Measurements from ENCODE around the gene REN. TPM values are rescaled to one million over a fixed set of nuclear protein-coding genes. Genes with fewer than 3 reads are reported as not detected.

Gene REN
- total and polyA plus RNA-seq, 4 donors = 0.05 to 0.25 (median 0.15) TPM; not detected in 1

DNA sequence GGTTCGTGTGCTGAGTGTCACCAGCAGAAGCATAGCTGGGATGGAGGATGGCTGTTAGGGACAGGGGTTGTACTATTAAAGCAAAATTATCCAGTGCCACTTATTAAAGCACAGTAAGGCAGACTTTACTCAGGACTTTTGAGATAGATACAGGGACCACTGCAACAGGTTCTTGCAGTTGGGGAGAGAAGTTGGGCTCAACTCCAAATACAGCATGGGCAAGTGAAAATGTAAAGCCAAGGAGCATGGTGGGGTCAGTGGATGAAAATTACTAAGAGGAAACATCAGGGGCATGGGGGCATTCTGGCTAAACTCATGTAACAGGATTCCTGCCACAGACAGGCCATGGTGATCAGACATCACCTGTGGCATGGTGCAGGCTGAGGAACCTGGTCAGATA is 15.0 kb upstream of the REN start:
- Histone ChIP-seq H3K9me3 (ENCODE audit: control insufficient read depth in 4 of 4, low read length in 3 of 4) (no peaks in the 10 kb centered on the region), H3K9ac (ENCODE audit: low read depth in 1 of 2, low read length in 2 of 2) (no peak overlapping the region), H3K4me1 (ENCODE audit: control insufficient read depth in 4 of 4, insufficient read depth in 4 of 4, low read length in 3 of 4) (no peaks in the 10 kb centered on the region), H3K36me3 (ENCODE audit: control insufficient read depth in 4 of 4, insufficient read depth in 3 of 4, low read depth in 1 of 4, low read length in 3 of 4) (no peaks in the 10 kb centered on the region), H3K27me3 (ENCODE audit: control insufficient read depth in 4 of 4, insufficient read depth in 4 of 4, low read length in 3 of 4) (no peaks in the 10 kb centered on the region), H3K4me3 (ENCODE audit: low read depth in 1 of 3, low read length in 3 of 3) (no peak overlapping the region), H3K27ac (ENCODE audit: low read depth in 1 of 2, low read length in 2 of 2) (no peak overlapping the region)
- 80% methylated on average over 1 of the region's 1 CpG for WGBS
- DNase-seq (ENCODE audit: low spot score) = no peak
- TF ChIP-seq RAD21 (IDR thresholded peaks at IDR 0.05) = no peak
- no peak for TF ChIP-seq TAF1 (conservative IDR thresholded peaks at IDR 0.05)
- no peak for TF ChIP-seq JUND (IDR thresholded peaks at IDR 0.05)
- no peak for TF ChIP-seq FOXA1 (IDR thresholded peaks at IDR 0.05)
- TF ChIP-seq HNF4A (conservative IDR thresholded peaks at IDR 0.05) = no peak
- TF ChIP-seq SP1 (IDR thresholded peaks at IDR 0.05) = no peak
- TF ChIP-seq ZBTB33 (IDR thresholded peaks at IDR 0.05) = no peak
- TF ChIP-seq FOXA2 (IDR thresholded peaks at IDR 0.05) = no peak
- no peak for TF ChIP-seq RXRA (IDR thresholded peaks at IDR 0.05)
- no peak for TF ChIP-seq YY1 (IDR thresholded peaks at IDR 0.05)
- TF ChIP-seq, protein P1, sequence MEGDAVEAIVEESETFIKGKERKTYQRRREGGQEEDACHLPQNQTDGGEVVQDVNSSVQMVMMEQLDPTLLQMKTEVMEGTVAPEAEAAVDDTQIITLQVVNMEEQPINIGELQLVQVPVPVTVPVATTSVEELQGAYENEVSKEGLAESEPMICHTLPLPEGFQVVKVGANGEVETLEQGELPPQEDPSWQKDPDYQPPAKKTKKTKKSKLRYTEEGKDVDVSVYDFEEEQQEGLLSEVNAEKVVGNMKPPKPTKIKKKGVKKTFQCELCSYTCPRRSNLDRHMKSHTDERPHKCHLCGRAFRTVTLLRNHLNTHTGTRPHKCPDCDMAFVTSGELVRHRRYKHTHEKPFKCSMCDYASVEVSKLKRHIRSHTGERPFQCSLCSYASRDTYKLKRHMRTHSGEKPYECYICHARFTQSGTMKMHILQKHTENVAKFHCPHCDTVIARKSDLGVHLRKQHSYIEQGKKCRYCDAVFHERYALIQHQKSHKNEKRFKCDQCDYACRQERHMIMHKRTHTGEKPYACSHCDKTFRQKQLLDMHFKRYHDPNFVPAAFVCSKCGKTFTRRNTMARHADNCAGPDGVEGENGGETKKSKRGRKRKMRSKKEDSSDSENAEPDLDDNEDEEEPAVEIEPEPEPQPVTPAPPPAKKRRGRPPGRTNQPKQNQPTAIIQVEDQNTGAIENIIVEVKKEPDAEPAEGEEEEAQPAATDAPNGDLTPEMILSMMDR (IDR thresholded peaks at IDR 0.05; ENCODE audit: low read depth, low read length, missing input control) = no peak

GRCh38 chr1:204180133-204180532 is 14.0 kb upstream of the REN start:
- no peaks in the 10 kb centered on the region for H3K36me3 ChIP-seq (ENCODE audit: control insufficient read depth in 4 of 4, insufficient read depth in 3 of 4, low read depth in 1 of 4, low read length in 3 of 4)
- no peaks in the 10 kb centered on the region for H3K27me3 ChIP-seq (ENCODE audit: control insufficient read depth in 4 of 4, insufficient read depth in 4 of 4, low read length in 3 of 4)
- DNase-seq (ENCODE audit: low spot score) = no peak
- no peak for TF ChIP-seq ATF3 (IDR thresholded peaks at IDR 0.05)
- no peak for TF ChIP-seq SP1 (IDR thresholded peaks at IDR 0.05)
- TF ChIP-seq, protein P2, sequence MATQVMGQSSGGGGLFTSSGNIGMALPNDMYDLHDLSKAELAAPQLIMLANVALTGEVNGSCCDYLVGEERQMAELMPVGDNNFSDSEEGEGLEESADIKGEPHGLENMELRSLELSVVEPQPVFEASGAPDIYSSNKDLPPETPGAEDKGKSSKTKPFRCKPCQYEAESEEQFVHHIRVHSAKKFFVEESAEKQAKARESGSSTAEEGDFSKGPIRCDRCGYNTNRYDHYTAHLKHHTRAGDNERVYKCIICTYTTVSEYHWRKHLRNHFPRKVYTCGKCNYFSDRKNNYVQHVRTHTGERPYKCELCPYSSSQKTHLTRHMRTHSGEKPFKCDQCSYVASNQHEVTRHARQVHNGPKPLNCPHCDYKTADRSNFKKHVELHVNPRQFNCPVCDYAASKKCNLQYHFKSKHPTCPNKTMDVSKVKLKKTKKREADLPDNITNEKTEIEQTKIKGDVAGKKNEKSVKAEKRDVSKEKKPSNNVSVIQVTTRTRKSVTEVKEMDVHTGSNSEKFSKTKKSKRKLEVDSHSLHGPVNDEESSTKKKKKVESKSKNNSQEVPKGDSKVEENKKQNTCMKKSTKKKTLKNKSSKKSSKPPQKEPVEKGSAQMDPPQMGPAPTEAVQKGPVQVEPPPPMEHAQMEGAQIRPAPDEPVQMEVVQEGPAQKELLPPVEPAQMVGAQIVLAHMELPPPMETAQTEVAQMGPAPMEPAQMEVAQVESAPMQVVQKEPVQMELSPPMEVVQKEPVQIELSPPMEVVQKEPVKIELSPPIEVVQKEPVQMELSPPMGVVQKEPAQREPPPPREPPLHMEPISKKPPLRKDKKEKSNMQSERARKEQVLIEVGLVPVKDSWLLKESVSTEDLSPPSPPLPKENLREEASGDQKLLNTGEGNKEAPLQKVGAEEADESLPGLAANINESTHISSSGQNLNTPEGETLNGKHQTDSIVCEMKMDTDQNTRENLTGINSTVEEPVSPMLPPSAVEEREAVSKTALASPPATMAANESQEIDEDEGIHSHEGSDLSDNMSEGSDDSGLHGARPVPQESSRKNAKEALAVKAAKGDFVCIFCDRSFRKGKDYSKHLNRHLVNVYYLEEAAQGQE (IDR thresholded peaks at IDR 0.05) = no peak
- no peak for TF ChIP-seq EGR1 (IDR thresholded peaks at IDR 0.05; ENCODE audit: low read depth in 2 of 2)
- TF ChIP-seq MAX (IDR thresholded peaks at IDR 0.05) = no peak
- TF ChIP-seq, protein P1 (IDR thresholded peaks at IDR 0.05; ENCODE audit: low read depth, low read length, missing input control) = no peak
- TF ChIP-seq NR2F2 (IDR thresholded peaks at IDR 0.05) = no peak
- no peak for TF ChIP-seq YY1 (IDR thresholded peaks at IDR 0.05)
- TF ChIP-seq RAD21 (IDR thresholded peaks at IDR 0.05) = no peak
- TF ChIP-seq HNF4A (conservative IDR thresholded peaks at IDR 0.05) = no peak
- no peak for TF ChIP-seq RXRA (IDR thresholded peaks at IDR 0.05)
- H3K27ac ChIP-seq (ENCODE audit: low read depth in 1 of 2, low read length in 2 of 2) = no peak overlapping the region
- 76% methylated on average over 6 of the region's 6 CpGs for WGBS
- no peaks in the 10 kb centered on the region for H3K9me3 ChIP-seq (ENCODE audit: control insufficient read depth in 4 of 4, low read length in 3 of 4)
- no peaks in the 10 kb centered on the region for H3K4me1 ChIP-seq (ENCODE audit: control insufficient read depth in 4 of 4, insufficient read depth in 4 of 4, low read length in 3 of 4)
- no peak overlapping the region for H3K9ac ChIP-seq (ENCODE audit: low read depth in 1 of 2, low read length in 2 of 2)
- H3K4me3 ChIP-seq (ENCODE audit: low read depth in 1 of 3, low read length in 3 of 3) = no peak overlapping the region

Measured in liver (tissue), 9 donors.